Measurements from ENCODE around the gene CDON.

CDON gene, protein sequence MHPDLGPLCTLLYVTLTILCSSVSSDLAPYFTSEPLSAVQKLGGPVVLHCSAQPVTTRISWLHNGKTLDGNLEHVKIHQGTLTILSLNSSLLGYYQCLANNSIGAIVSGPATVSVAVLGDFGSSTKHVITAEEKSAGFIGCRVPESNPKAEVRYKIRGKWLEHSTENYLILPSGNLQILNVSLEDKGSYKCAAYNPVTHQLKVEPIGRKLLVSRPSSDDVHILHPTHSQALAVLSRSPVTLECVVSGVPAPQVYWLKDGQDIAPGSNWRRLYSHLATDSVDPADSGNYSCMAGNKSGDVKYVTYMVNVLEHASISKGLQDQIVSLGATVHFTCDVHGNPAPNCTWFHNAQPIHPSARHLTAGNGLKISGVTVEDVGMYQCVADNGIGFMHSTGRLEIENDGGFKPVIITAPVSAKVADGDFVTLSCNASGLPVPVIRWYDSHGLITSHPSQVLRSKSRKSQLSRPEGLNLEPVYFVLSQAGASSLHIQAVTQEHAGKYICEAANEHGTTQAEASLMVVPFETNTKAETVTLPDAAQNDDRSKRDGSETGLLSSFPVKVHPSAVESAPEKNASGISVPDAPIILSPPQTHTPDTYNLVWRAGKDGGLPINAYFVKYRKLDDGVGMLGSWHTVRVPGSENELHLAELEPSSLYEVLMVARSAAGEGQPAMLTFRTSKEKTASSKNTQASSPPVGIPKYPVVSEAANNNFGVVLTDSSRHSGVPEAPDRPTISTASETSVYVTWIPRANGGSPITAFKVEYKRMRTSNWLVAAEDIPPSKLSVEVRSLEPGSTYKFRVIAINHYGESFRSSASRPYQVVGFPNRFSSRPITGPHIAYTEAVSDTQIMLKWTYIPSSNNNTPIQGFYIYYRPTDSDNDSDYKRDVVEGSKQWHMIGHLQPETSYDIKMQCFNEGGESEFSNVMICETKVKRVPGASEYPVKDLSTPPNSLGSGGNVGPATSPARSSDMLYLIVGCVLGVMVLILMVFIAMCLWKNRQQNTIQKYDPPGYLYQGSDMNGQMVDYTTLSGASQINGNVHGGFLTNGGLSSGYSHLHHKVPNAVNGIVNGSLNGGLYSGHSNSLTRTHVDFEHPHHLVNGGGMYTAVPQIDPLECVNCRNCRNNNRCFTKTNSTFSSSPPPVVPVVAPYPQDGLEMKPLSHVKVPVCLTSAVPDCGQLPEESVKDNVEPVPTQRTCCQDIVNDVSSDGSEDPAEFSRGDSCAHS (N-terminal part only)
- long read RNA-seq: 0 reads

- H3K27ac ChIP-seq (replicated peaks): peak within 1 kb of the TSS; percentile 89
Measured at GRCh38 chr11:126062679-126063506, at the start of gene CDON. Gene CDON, minus strand, starts transcription at chr11:126062866. Its CDS starts 39,390 bp downstream, at chr11:126023476.

GRCh38 chr11:126111458-126112116 is 48.9 kb upstream of the CDON start:
- TF ChIP-seq, protein P1, sequence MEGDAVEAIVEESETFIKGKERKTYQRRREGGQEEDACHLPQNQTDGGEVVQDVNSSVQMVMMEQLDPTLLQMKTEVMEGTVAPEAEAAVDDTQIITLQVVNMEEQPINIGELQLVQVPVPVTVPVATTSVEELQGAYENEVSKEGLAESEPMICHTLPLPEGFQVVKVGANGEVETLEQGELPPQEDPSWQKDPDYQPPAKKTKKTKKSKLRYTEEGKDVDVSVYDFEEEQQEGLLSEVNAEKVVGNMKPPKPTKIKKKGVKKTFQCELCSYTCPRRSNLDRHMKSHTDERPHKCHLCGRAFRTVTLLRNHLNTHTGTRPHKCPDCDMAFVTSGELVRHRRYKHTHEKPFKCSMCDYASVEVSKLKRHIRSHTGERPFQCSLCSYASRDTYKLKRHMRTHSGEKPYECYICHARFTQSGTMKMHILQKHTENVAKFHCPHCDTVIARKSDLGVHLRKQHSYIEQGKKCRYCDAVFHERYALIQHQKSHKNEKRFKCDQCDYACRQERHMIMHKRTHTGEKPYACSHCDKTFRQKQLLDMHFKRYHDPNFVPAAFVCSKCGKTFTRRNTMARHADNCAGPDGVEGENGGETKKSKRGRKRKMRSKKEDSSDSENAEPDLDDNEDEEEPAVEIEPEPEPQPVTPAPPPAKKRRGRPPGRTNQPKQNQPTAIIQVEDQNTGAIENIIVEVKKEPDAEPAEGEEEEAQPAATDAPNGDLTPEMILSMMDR (IDR thresholded peaks at IDR 0.05; ENCODE audit: insufficient read depth, low read length): no peak
- TF ChIP-seq, protein P2, sequence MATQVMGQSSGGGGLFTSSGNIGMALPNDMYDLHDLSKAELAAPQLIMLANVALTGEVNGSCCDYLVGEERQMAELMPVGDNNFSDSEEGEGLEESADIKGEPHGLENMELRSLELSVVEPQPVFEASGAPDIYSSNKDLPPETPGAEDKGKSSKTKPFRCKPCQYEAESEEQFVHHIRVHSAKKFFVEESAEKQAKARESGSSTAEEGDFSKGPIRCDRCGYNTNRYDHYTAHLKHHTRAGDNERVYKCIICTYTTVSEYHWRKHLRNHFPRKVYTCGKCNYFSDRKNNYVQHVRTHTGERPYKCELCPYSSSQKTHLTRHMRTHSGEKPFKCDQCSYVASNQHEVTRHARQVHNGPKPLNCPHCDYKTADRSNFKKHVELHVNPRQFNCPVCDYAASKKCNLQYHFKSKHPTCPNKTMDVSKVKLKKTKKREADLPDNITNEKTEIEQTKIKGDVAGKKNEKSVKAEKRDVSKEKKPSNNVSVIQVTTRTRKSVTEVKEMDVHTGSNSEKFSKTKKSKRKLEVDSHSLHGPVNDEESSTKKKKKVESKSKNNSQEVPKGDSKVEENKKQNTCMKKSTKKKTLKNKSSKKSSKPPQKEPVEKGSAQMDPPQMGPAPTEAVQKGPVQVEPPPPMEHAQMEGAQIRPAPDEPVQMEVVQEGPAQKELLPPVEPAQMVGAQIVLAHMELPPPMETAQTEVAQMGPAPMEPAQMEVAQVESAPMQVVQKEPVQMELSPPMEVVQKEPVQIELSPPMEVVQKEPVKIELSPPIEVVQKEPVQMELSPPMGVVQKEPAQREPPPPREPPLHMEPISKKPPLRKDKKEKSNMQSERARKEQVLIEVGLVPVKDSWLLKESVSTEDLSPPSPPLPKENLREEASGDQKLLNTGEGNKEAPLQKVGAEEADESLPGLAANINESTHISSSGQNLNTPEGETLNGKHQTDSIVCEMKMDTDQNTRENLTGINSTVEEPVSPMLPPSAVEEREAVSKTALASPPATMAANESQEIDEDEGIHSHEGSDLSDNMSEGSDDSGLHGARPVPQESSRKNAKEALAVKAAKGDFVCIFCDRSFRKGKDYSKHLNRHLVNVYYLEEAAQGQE (IDR thresholded peaks at IDR 0.05; ENCODE audit: insufficient replicate concordance, low read depth): no peak
- no peak for TF ChIP-seq POLR2AphosphoS5 (IDR thresholded peaks at IDR 0.05; ENCODE audit: low read depth)
- no peak for TF ChIP-seq GABPA (IDR thresholded peaks at IDR 0.05; ENCODE audit: low read depth)
- no peak for TF ChIP-seq SPI1 (IDR thresholded peaks at IDR 0.05; ENCODE audit: borderline replicate concordance, low read depth)
- H3K27ac ChIP-seq (replicated peaks): no peak overlapping the region
- H3K27me3 ChIP-seq (ENCODE audit: insufficient read depth, poor library complexity, severe bottlenecking): no peaks in the 10 kb centered on the region
- H3K4me3 ChIP-seq (replicated peaks; ENCODE audit: insufficient read depth, low read length): no peak overlapping the region
- no peak for DNase-seq (ENCODE audit: low read depth in 1 of 2, low spot score in 1 of 2)

More at GRCh38 chr11:126062679-126063506, at the start of gene CDON:
- peak; percentile 58; the same call in 1 of the 2 replicates for TF ChIP-seq POLR2AphosphoS5 (IDR thresholded peaks at IDR 0.05; ENCODE audit: low read depth)
- TF ChIP-seq, protein P2 (IDR thresholded peaks at IDR 0.05; ENCODE audit: insufficient replicate concordance, low read depth): no peak
- Histone ChIP-seq H3K4me3 (replicated peaks; ENCODE audit: insufficient read depth, low read length) (peak within 1 kb of the TSS; percentile 62), H3K27me3 (ENCODE audit: insufficient read depth, poor library complexity, severe bottlenecking) (peaks cover 17% of the 10 kb centered on the region)
- peak; percentile 79 to 87 for DNase-seq (ENCODE audit: low read depth in 1 of 2, low spot score in 1 of 2)

DNA sequence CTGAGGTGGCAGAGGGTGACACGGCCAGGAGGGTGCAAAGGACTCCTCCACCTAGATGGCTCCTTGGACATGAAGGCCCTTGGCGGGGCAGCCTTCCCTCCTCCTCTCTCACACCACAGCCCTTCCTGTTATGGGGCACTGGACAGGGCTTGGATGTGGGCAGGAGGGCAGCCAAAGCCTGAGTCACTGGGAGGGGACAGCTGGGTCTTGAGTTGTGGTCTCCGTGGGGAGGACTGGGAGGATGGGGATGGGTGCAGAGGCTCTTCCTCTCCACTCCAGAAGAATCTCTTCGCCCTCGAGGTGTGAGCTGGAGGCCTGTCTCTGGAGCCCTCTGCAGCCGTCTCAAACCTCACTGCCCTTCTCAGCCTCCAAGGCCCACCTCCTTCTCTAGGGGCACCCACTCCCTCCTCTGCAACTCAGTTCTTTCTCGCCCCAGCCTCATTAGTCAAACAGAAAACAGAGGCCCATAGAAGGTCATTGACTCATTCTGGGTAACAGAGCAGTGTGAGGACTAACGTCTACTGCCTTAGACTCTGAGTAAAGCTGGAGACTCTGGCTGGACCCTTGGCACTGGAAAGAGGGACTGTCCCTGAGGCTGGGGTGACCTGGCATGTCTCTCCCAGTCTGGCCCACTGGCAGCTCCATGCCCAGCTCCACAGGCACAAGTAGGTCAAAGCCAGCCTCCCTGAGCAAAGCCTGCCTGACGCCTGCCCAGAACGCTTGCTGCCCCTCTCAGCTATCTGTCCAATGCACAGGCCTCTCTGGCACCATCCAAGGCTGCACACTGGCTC is 47.5 kb upstream of the CDON start:
- Histone ChIP-seq H3K27ac (replicated peaks) (no peak overlapping the region), H3K4me3 (replicated peaks; ENCODE audit: insufficient read depth, low read length) (no peak overlapping the region), H3K27me3 (ENCODE audit: insufficient read depth, poor library complexity, severe bottlenecking) (no peaks in the 10 kb centered on the region)
- no peak for TF ChIP-seq SPI1 (IDR thresholded peaks at IDR 0.05; ENCODE audit: borderline replicate concordance, low read depth)
- no peak for TF ChIP-seq POLR2AphosphoS5 (IDR thresholded peaks at IDR 0.05; ENCODE audit: low read depth)
- TF ChIP-seq, protein P2 (IDR thresholded peaks at IDR 0.05; ENCODE audit: insufficient replicate concordance, low read depth): no peak
- TF ChIP-seq, protein P1 (IDR thresholded peaks at IDR 0.05; ENCODE audit: insufficient read depth, low read length): no peak
- TF ChIP-seq GABPA (IDR thresholded peaks at IDR 0.05; ENCODE audit: low read depth): no peak
- no peak for DNase-seq (ENCODE audit: low read depth in 1 of 2, low spot score in 1 of 2)

All from HL-60 (cell line).